MM.1S (cell line): ENCODE data around the gene UGT2A1.

ENCODE experiments used
- CTCF ChIP-seq: fragments of 300-600 bp; sonication (generic); IDR thresholded peaks from 2 replicates; pipeline ENCODE4 v1.5.1; 2016; ENCODE audit warnings: antibody characterized with exemption, low read length, mixed read lengths
- EZH2 ChIP-seq: fragments of 300-600 bp; sonication (generic); optimal IDR thresholded peaks from 2 replicates; pipeline ENCODE3; 2017; ENCODE audit warnings: low read depth, mild to moderate bottlenecking, antibody characterized with exemption, low read length, mixed read lengths
- EZH2phosphoT487 ChIP-seq: fragments of 300-600 bp; sonication (generic); IDR thresholded peaks from 2 replicates; pipeline ENCODE4 v1.6.1; 2018; ENCODE audit warnings: antibody characterized with exemption, low read length

- TF ChIP-seq CTCF (no peak), EZH2phosphoT487 (no peak), EZH2 (no peak)
These were observed 76.7 kb downstream of the UGT2A1 start for GRCh38 chr4:69576251-69576877.
